K562 (cell line): ENCODE measurements around the gene DCP2. TPM values are rescaled to one million over a fixed set of nuclear protein-coding genes. Genes with fewer than 3 reads are reported as not detected.

Source experiments
- COPS2 ChIP-seq: fragments of 450-650 bp; conservative IDR thresholded peaks from 2 replicates; pipeline ENCODE4 v1.6.1; 2016; ENCODE audit warnings: mild to moderate bottlenecking, moderate library complexity
- CREM ChIP-seq: IDR thresholded peaks from 2 replicates; pipeline ENCODE4 v1.6.1; 2014; ENCODE audit warnings: antibody characterized with exemption, low read depth
- GABPA ChIP-seq: fragments of 200-800 bp; sonication (Bioruptor generic); conservative IDR thresholded peaks from 2 replicates; pipeline ENCODE4 v1.6.1; 2016; ENCODE audit warnings: low read depth, missing genetic modification characterization, missing compliant biosample characterization
- KLF16 ChIP-seq: IDR thresholded peaks from 2 replicates; pipeline ENCODE4 v1.6.1; 2016; ENCODE audit warnings: antibody characterized with exemption
- MAFG ChIP-seq: fragments of 450-650 bp; conservative IDR thresholded peaks from 2 replicates; pipeline ENCODE4 v1.6.1; 2016; ENCODE audit warnings: missing genetic modification characterization, missing compliant biosample characterization
- MBD2 ChIP-seq: sonication (generic); IDR thresholded peaks from 2 replicates; pipeline ENCODE4 v1.6.1; 2016; ENCODE audit warnings: low read depth, borderline replicate concordance
- MECOM ChIP-seq: fragments of 250-450 bp; sonication (Bioruptor Pico); IDR thresholded peaks from 2 replicates; pipeline ENCODE4 v1.8.0; 2022; ENCODE audit warnings: inconsistent platforms
- MXD1 ChIP-seq: fragments of 250-450 bp; sonication (Bioruptor Pico); IDR thresholded peaks from 2 replicates; pipeline ENCODE4 v1.8.0; 2021; ENCODE audit warnings: borderline replicate concordance, mild to moderate bottlenecking, moderate library complexity; ENCODE audit not compliant: poor library complexity, severe bottlenecking
- RCOR1 ChIP-seq, 2 experiments: IDR thresholded peaks; 2 replicates each; pipeline ENCODE4 v1.6.1; 2012; ENCODE audit warnings: low read depth in 2 of 2, low read length in 2 of 2, borderline replicate concordance in 1 of 2, improper control_type of control experiment in 1 of 2
- TCF7L2 ChIP-seq: fragments of 150-350 bp; IDR thresholded peaks from 2 replicates; pipeline ENCODE4 v1.6.1; 2016; ENCODE audit warnings: low read depth, mild to moderate bottlenecking, low read length, moderate library complexity
- THRA ChIP-seq: fragments of 450-650 bp; IDR thresholded peaks from 2 replicates; pipeline ENCODE4 v1.6.1; 2017; ENCODE audit warnings: mild to moderate bottlenecking, moderate library complexity
- TSHZ1 ChIP-seq: fragments of 250-450 bp; sonication (Bioruptor Pico); IDR thresholded peaks from 2 replicates; pipeline ENCODE4 v1.4.0; 2020; ENCODE audit warnings: mild to moderate bottlenecking, moderate library complexity
- ZBTB12 ChIP-seq: fragments of 250-450 bp; sonication (Bioruptor Pico); IDR thresholded peaks from 2 replicates; pipeline ENCODE4 v1.4.0; 2020
- ZBTB26 ChIP-seq: fragments of 450-650 bp; formaldehyde crosslinking; IDR thresholded peaks from 2 replicates; pipeline ENCODE4 v1.4.0; 2022; ENCODE audit warnings: missing genetic modification characterization
- ZBTB43 ChIP-seq: sonication (generic); formaldehyde crosslinking; IDR thresholded peaks from 2 replicates; pipeline ENCODE4 v1.8.0; 2023; ENCODE audit warnings: mild to moderate bottlenecking, missing genetic modification reagents
- ZC3H8 ChIP-seq: fragments of 450-650 bp; IDR thresholded peaks from 2 replicates; pipeline ENCODE4 v1.6.1; 2017
- ZFP36 ChIP-seq: fragments of 150-350 bp; IDR thresholded peaks from 2 replicates; pipeline ENCODE4 v1.6.1; 2018; ENCODE audit warnings: low read length, low read depth; ENCODE audit not compliant: partially characterized antibody
- ZNF75A ChIP-seq: fragments of 450-650 bp; formaldehyde crosslinking; IDR thresholded peaks from 2 replicates; pipeline ENCODE4 v1.4.0; 2020; ENCODE audit warnings: mild to moderate bottlenecking
- ZNF766 ChIP-seq: fragments of 200-800 bp; sonication (Bioruptor generic); conservative IDR thresholded peaks from 2 replicates; pipeline ENCODE4 v1.6.1; 2016; ENCODE audit warnings: missing genetic modification characterization, missing compliant biosample characterization
- polyA plus RNA-seq, 8 experiments: library from polyadenylated mRNA; depleted of rRNA in 4 of 8; stranded (reverse) in 5 of 8; unstranded in 3 of 8; fragments of >200 nt; fragmentation: Nextera tagmentation in 2 of 8; fragmentation: Illumina TruSeq in 1 of 8; extraction: Ambion mirVana in 2 of 8; extraction: Trizol in 1 of 8; gene quantifications; 2 replicates each; pipeline versions ENCODE4 v1.2.1 to v1.2.3, GENCODE V29; 2011 to 2014; ENCODE audit warnings: inconsistent platforms in 1 of 8, missing spikeins in 1 of 8
- total RNA-seq, 7 experiments: library from RNA; depleted of rRNA in 6 of 7; stranded (reverse); fragments of >200 nt in 6 of 7; fragmentation: Illumina TruSeq in 2 of 7; extraction: Trizol in 2 of 7; gene quantifications; 2 replicates each; pipeline versions ENCODE4 v1.2.1 to v1.2.3, GENCODE V29; 2011 to 2021; ENCODE audit warnings: low replicate concordance in 1 of 7

DCP2 gene
- total and polyA plus RNA-seq, 9 of the 15 experiments (the other 6 are each of a cell fraction or from before 2014, with no cell fraction given), result 25.9 to 109 (median 46.7) TPM

- TF ChIP-seq THRA (no peak), ZC3H8 (no peak), MBD2 (no peak), ZBTB12 (CRISPR knock-in tag) (no peak), MXD1 (no peak), MAFG (peak; percentile 59), COPS2 (no peak), MECOM (CRISPR knock-in tag) (peak; percentile 99), TCF7L2 (no peak), KLF16 (0 out of 2 replicates have a peak, but pooled peaks have one; percentile 12), ZBTB26 (CRISPR knock-in tag) (no peak), ZFP36 (peak; percentile 31), GABPA (tag) (peak; percentile 54), RCOR1 (IDR thresholded peaks at IDR 0.05; ENCODE audit: borderline replicate concordance in 1 of 2, low read depth in 2 of 2, low read length in 2 of 2) (peak in 1 of 2 experiments; percentile 97; a peak in 2 of 4 replicates), CREM (peak; percentile 53; the same call in 1 of the 2 replicates), TSHZ1 (CRISPR knock-in tag) (peak; percentile 81; the same call in 1 of the 2 replicates), ZNF766 (0 out of 2 replicates have a peak, but pooled peaks have one; percentile 62), ZBTB43 (no peak), ZNF75A (CRISPR knock-in tag) (no peak)
These were observed 45.1 kb upstream of the DCP2 start (continued) for GRCh38 chr5:112931473-112931872.
